Measurements from ENCODE around the gene DDX42. TPM values are rescaled to one million over a fixed set of nuclear protein-coding genes. Genes with fewer than 3 reads are reported as not detected.

DDX42 gene
- polyA plus RNA-seq, 1 donor from 2014 or later = 115 TPM

- Histone ChIP-seq H3K9me2 (ENCODE audit: insufficient read depth, low read length) (no peaks in the 10 kb centered on the region), H3K27ac (ENCODE audit: low read length) (peak overlapping the region; percentile 93), H3K36me3 (ENCODE audit: insufficient read depth, low read length) (no peaks in the 10 kb centered on the region), H3K4me3 (ENCODE audit: low read length) (peak overlapping the region; percentile 90), H3K27me3 (ENCODE audit: insufficient read depth, low read depth, low read length) (no peaks in the 10 kb centered on the region), H4K20me1 (ENCODE audit: insufficient read depth) (no peaks in the 10 kb centered on the region), H3K9me3 (ENCODE audit: low read length) (no peaks in the 10 kb centered on the region), H3K4me2 (ENCODE audit: low read length) (peak overlapping the region; percentile 79), H2AFZ (ENCODE audit: low read depth, low read length) (peak overlapping the region; percentile 58), H3K9ac (ENCODE audit: low read length) (peak overlapping the region; percentile 90), H3F3A (ENCODE audit: insufficient read depth, low read length, poor library complexity, severe bottlenecking) (peaks cover 4% of the 10 kb centered on the region), H3K79me2 (replicated peaks; ENCODE audit: insufficient read depth, low read length) (peaks cover 26% of the 10 kb centered on the region)
- TF ChIP-seq CTCF (IDR thresholded peaks at IDR 0.05; ENCODE audit: poor library complexity, severe bottlenecking) = no peak
- TF ChIP-seq EZH2 (IDR thresholded peaks at IDR 0.05; ENCODE audit: borderline replicate concordance, insufficient read depth, low read length, poor library complexity, severe bottlenecking) = no peak
- TF ChIP-seq MXI1 (conservative IDR thresholded peaks at IDR 0.05; ENCODE audit: poor library complexity, severe bottlenecking) = no peak
- TF ChIP-seq RAD21 (conservative IDR thresholded peaks at IDR 0.05) = no peak
- TF ChIP-seq EP300 (conservative IDR thresholded peaks at IDR 0.05; ENCODE audit: poor library complexity, severe bottlenecking) = no peak
- no peak for TF ChIP-seq SMC3 (conservative IDR thresholded peaks at IDR 0.05; ENCODE audit: poor library complexity)
- TF ChIP-seq TAF1 (IDR thresholded peaks at IDR 0.05; ENCODE audit: low read depth) = no peak
- TF ChIP-seq REST (IDR thresholded peaks at IDR 0.05; ENCODE audit: borderline replicate concordance) = no peak
Observed at GRCh38 chr17:63826468-63827001, 52.6 kb downstream of the DDX42 start.

- H3K4me3 ChIP-seq (ENCODE audit: low read length) = peak within 1 kb of the TSS; percentile 90
- H3K9me3 ChIP-seq (ENCODE audit: low read length) = no peaks in the 10 kb centered on the region
- TF ChIP-seq TAF1 (IDR thresholded peaks at IDR 0.05; ENCODE audit: low read depth) (peak; percentile 71), EZH2 (IDR thresholded peaks at IDR 0.05; ENCODE audit: borderline replicate concordance, insufficient read depth, low read length, poor library complexity, severe bottlenecking) (no peak), SMC3 (conservative IDR thresholded peaks at IDR 0.05; ENCODE audit: poor library complexity) (peak; percentile 33), RAD21 (conservative IDR thresholded peaks at IDR 0.05) (peak; percentile 27), CTCF (IDR thresholded peaks at IDR 0.05; ENCODE audit: poor library complexity, severe bottlenecking) (peak; percentile 93), MXI1 (conservative IDR thresholded peaks at IDR 0.05; ENCODE audit: poor library complexity, severe bottlenecking) (peak; percentile 78), POLR2AphosphoS5 (IDR thresholded peaks at IDR 0.05) (peak; percentile 96), REST (IDR thresholded peaks at IDR 0.05; ENCODE audit: borderline replicate concordance) (peak; percentile 84), EP300 (conservative IDR thresholded peaks at IDR 0.05; ENCODE audit: poor library complexity, severe bottlenecking) (peak; percentile 29)
- H3F3A ChIP-seq (ENCODE audit: insufficient read depth, low read length, poor library complexity, severe bottlenecking) = peaks cover 4% of the 10 kb centered on the region
- H3K79me2 ChIP-seq (replicated peaks; ENCODE audit: insufficient read depth, low read length) = peaks cover 26% of the 10 kb centered on the region
- no peaks in the 10 kb centered on the region for H3K36me3 ChIP-seq (ENCODE audit: insufficient read depth, low read length)
- H4K20me1 ChIP-seq (ENCODE audit: insufficient read depth) = no peaks in the 10 kb centered on the region
- H3K27me3 ChIP-seq (ENCODE audit: insufficient read depth, low read depth, low read length) = no peaks in the 10 kb centered on the region
- peak within 1 kb of the TSS; percentile 79 for H2AFZ ChIP-seq (ENCODE audit: low read depth, low read length)
- peak within 1 kb of the TSS; percentile 93 for H3K27ac ChIP-seq (ENCODE audit: low read length)
- H3K4me2 ChIP-seq (ENCODE audit: low read length) = peak within 1 kb of the TSS; percentile 100
- no peaks in the 10 kb centered on the region for H3K9me2 ChIP-seq (ENCODE audit: insufficient read depth, low read length)
- peak within 1 kb of the TSS; percentile 90 for H3K9ac ChIP-seq (ENCODE audit: low read length)
Observed at GRCh38 chr17:63827002-63827800, 53.2 kb downstream of the DDX42 start, which contains the start of the genes FTSJ3 and PSMC5. FTSJ3 (minus strand) TSS chr17:63827663; CDS start chr17:63826902, 761 bp downstream. PSMC5 (plus strand) TSS chr17:63827431; CDS start chr17:63827491, 60 bp downstream.
